Natural killer cell (primary cell): ENCODE results near the gene CCNK. TPM values are rescaled to one million over a fixed set of nuclear protein-coding genes. Genes with fewer than 3 reads are reported as not detected.

ENCODE experiments used
- ATAC-seq, 3 donors: fragments of 150-1000 bp in 2 of 3; fragments of 200-7000 bp in 1 of 3; cut with Tn5 transposase; 1 replicate in 1 of 3; 2 replicates in 2 of 3; pipeline ENCODE4 v1.10.0; 2021; ENCODE audit warnings: mild to moderate bottlenecking in 2 of 3, moderate library complexity in 2 of 3
- DNase-seq, 2 donors: peaks; one replicate each; pipeline versions ENCODE4 v3.0.0 to v3.0.0-alpha.2; 2013 to 2021; ENCODE audit warnings: mixed read lengths in 1 of 2
- H3K27ac ChIP-seq: one replicate; pipeline ENCODE4 v1.5.1; 2013; ENCODE audit warnings: mild to moderate bottlenecking, low read length
- H3K27me3 ChIP-seq: one replicate; pipeline ENCODE4 v1.6.1; 2013; ENCODE audit warnings: low read length; ENCODE audit not compliant: control insufficient read depth, insufficient read depth
- H3K36me3 ChIP-seq: one replicate; pipeline ENCODE4 v1.6.1; 2013; ENCODE audit warnings: low read length; ENCODE audit not compliant: control insufficient read depth, insufficient read depth
- H3K4me1 ChIP-seq: one replicate; pipeline ENCODE4 v1.6.1; 2013; ENCODE audit warnings: low read length; ENCODE audit not compliant: control insufficient read depth, insufficient read depth
- H3K4me3 ChIP-seq: one replicate; pipeline ENCODE4 v1.5.1; 2013; ENCODE audit warnings: low read length
- H3K9me3 ChIP-seq: one replicate; pipeline ENCODE4 v1.6.1; 2013; ENCODE audit warnings: low read length; ENCODE audit not compliant: control insufficient read depth, insufficient read depth
- H3K27ac Mint-ChIP-seq, 2 donors: one replicate each; pipeline ENCODE4 v1.8.0; 2022; ENCODE audit warnings: mild to moderate bottlenecking in 2 of 2, mixed read lengths in 2 of 2, moderate library complexity in 1 of 2
- H3K27me3 Mint-ChIP-seq, 2 donors: one replicate each; pipeline ENCODE4 v1.8.0; 2022; ENCODE audit warnings: low read depth in 2 of 2, mixed read lengths in 2 of 2
- H3K36me3 Mint-ChIP-seq: one replicate; pipeline ENCODE4 v1.8.0; 2022; ENCODE audit warnings: mixed read lengths
- H3K4me1 Mint-ChIP-seq, 2 donors: one replicate each; pipeline ENCODE4 v1.8.0; 2022; ENCODE audit warnings: mixed read lengths in 2 of 2
- H3K4me3 Mint-ChIP-seq: one replicate; pipeline ENCODE4 v1.8.0; 2022; ENCODE audit warnings: mild to moderate bottlenecking, moderate library complexity, mixed read lengths
- H3K9me3 Mint-ChIP-seq, 2 donors: one replicate each; pipeline ENCODE4 v1.8.0; 2022; ENCODE audit warnings: mixed read lengths in 2 of 2
- WGBS: methylation state at CpG from one replicate; pipeline ENCODE4 v1.1.7; 2013; ENCODE audit warnings: missing lambda C conversion rate; ENCODE audit not compliant: insufficient coverage; 5-methylcytosine and 5-hydroxymethylcytosine counted together
- intact Hi-C: fragments of 100-400 bp; cut with micrococcal nuclease; formaldehyde crosslinking; loops from one replicate; pipeline ENCODE4 v1.14.2; 2022
- total RNA-seq, 4 donors: library from RNA; stranded (reverse); fragments of 120-200 nt in 1 of 4; gene quantifications; one replicate each; pipeline versions ENCODE4 v1.2.3 to v1.2.4, GENCODE V29; 2013 to 2022
- TF ChIP-seq, protein P1 (sequence below): fragments of 200-600 bp; IDR thresholded peaks from one replicate; pipeline ENCODE4 v1.8.0; 2022; ENCODE audit warnings: antibody characterized with exemption

CCNK gene
- total RNA-seq, 3 donors from 2014 or later (not counting 1 experiment from before 2014, with no cell fraction given), result 155 to 168 (median 165) TPM

- no peak overlapping the region for H3K4me3 ChIP-seq
- Mint-ChIP-seq H3K27me3 (no peaks in the 10 kb centered on the region), H3K9me3 (no peaks in the 10 kb centered on the region), H3K36me3 (peaks cover 12% of the 10 kb centered on the region), H3K27ac (no peak overlapping the region), H3K4me1 (no peaks in the 10 kb centered on the region), H3K4me3 (no peak overlapping the region)
- H3K9me3 ChIP-seq, result no peaks in the 10 kb centered on the region
- H3K4me1 ChIP-seq, result no peaks in the 10 kb centered on the region
- ATAC-seq (no peak), DNase-seq (no peak)
- no peaks in the 10 kb centered on the region for H3K27me3 ChIP-seq
- 95% methylated on average over 12 of the region's 15 CpGs for WGBS
- intact Hi-C loops, result no loop called here
- peaks cover 55% of the 10 kb centered on the region for H3K36me3 ChIP-seq
- H3K27ac ChIP-seq, result no peak overlapping the region
- TF ChIP-seq, protein P1, sequence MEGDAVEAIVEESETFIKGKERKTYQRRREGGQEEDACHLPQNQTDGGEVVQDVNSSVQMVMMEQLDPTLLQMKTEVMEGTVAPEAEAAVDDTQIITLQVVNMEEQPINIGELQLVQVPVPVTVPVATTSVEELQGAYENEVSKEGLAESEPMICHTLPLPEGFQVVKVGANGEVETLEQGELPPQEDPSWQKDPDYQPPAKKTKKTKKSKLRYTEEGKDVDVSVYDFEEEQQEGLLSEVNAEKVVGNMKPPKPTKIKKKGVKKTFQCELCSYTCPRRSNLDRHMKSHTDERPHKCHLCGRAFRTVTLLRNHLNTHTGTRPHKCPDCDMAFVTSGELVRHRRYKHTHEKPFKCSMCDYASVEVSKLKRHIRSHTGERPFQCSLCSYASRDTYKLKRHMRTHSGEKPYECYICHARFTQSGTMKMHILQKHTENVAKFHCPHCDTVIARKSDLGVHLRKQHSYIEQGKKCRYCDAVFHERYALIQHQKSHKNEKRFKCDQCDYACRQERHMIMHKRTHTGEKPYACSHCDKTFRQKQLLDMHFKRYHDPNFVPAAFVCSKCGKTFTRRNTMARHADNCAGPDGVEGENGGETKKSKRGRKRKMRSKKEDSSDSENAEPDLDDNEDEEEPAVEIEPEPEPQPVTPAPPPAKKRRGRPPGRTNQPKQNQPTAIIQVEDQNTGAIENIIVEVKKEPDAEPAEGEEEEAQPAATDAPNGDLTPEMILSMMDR, result no peak
Measured at GRCh38 chr14:99510556-99511139, 29.4 kb downstream of the CCNK start.

DNA sequence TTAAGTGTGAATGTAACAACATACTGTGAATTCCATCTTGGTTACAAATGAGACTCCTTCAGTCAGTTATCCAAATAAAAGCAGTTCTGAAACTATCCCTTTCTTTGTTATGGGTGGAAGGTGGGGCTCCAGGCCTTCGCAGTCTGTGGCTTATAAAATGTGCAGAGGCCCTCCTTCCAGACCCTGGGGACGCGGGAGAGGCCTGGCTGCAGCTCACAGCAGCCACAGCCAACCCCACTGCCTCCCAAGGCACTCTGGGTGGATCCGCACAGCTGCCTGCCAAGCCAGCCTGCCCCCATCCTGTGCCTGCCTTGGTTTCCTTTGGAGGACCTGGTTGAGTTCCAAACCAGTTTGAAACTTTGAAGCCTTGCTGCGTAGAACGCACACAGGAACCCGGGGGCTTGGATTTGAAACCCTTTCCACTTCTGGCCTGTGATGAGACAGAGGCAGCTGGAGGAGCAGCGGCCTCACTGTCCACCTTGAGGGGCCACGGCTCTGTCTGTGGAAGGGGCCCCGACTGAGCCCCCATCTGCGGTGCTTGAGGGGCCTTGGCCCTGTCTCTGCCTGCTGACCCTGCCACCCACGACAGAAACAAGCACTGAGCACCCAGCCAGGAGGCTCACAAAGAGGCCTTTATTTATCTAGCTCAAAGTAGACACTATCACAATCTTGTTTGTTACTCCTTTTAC lies 30.4 kb downstream of the CCNK start:
- 96% methylated on average over 12 of the region's 12 CpGs for WGBS
- Histone ChIP-seq H3K9me3 (no peaks in the 10 kb centered on the region), H3K36me3 (peaks cover 47% of the 10 kb centered on the region), H3K27ac (no peak overlapping the region), H3K27me3 (no peaks in the 10 kb centered on the region), H3K4me1 (no peaks in the 10 kb centered on the region), H3K4me3 (no peak overlapping the region)
- no peak overlapping the region for H3K4me3 Mint-ChIP-seq
- intact Hi-C loops, result no loop called here
- DNase-seq, result no peak
- no peaks in the 10 kb centered on the region for H3K4me1 Mint-ChIP-seq
- H3K27ac Mint-ChIP-seq, result no peak overlapping the region
- TF ChIP-seq, protein P1, result no peak
- H3K9me3 Mint-ChIP-seq, result no peaks in the 10 kb centered on the region
- no peaks in the 10 kb centered on the region for H3K27me3 Mint-ChIP-seq
- no peak for ATAC-seq
- H3K36me3 Mint-ChIP-seq, result peaks cover 11% of the 10 kb centered on the region

DNA sequence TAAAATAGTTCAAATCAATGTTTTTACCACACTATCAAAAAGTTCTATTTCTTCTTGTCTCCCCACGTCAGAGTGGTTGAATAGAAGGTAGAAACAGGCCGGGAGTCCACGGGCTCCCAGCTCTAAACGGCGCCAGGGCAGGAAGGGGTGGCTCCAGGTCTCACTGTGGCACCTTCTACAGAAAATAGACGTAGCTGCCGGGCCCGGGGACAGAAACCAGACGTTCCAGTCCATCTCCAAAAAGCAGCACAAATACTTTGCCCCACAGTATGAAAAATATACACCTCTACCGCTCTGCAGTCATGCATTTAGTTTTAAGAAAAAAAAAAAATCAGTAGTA lies 30.9 kb downstream of the CCNK start:
- H3K27ac Mint-ChIP-seq, result no peak overlapping the region
- intact Hi-C loops, result no loop called here
- peaks cover 42% of the 10 kb centered on the region for H3K36me3 ChIP-seq

More for the DNA sequence above, 30.9 kb downstream of the CCNK start:
- H3K36me3 Mint-ChIP-seq, result peaks cover 6% of the 10 kb centered on the region
- no peaks in the 10 kb centered on the region for H3K4me1 Mint-ChIP-seq
- no peak overlapping the region for H3K27ac ChIP-seq
- no peaks in the 10 kb centered on the region for H3K4me1 ChIP-seq
- ATAC-seq (no peak), DNase-seq (no peak)
- 95% methylated on average over 6 of the region's 10 CpGs for WGBS
- H3K9me3 Mint-ChIP-seq, result no peaks in the 10 kb centered on the region
- no peak overlapping the region for H3K4me3 Mint-ChIP-seq
- no peaks in the 10 kb centered on the region for H3K9me3 ChIP-seq
- H3K27me3 ChIP-seq, result no peaks in the 10 kb centered on the region
- H3K4me3 ChIP-seq, result no peak overlapping the region
- no peaks in the 10 kb centered on the region for H3K27me3 Mint-ChIP-seq
- TF ChIP-seq, protein P1, result no peak
